Urinary bladder (tissue), 4 donors: ENCODE data around the gene C6orf58. TPM values are rescaled to one million over a fixed set of nuclear protein-coding genes. Genes with fewer than 3 reads are reported as not detected.

Source experiments
- DNase-seq: peaks from one replicate; pipeline ENCODE4 v3.0.0-alpha.2; 2015; ENCODE audit errors: extremely low spot score
- H3K27ac ChIP-seq: one replicate; pipeline ENCODE4 v1.5.1; 2013; ENCODE audit warnings: low read depth, mild to moderate bottlenecking, moderate library complexity
- H3K36me3 ChIP-seq: one replicate; pipeline ENCODE4 v1.6.1; 2013; ENCODE audit warnings: mild to moderate bottlenecking, moderate library complexity; ENCODE audit not compliant: insufficient read depth
- H3K4me1 ChIP-seq: one replicate; pipeline ENCODE4 v1.6.1; 2013; ENCODE audit warnings: mild to moderate bottlenecking, moderate library complexity; ENCODE audit not compliant: insufficient read depth
- H3K4me3 ChIP-seq: one replicate; pipeline ENCODE4 v1.5.1; 2013; ENCODE audit warnings: low read depth, low read length
- WGBS: extraction: QIAGEN DNeasy Blood & Tissue Kit; methylation state at CpG from one replicate; pipeline ENCODE4 v1.1.7; 2013; 5-methylcytosine and 5-hydroxymethylcytosine counted together
- polyA plus RNA-seq: library from polyadenylated mRNA; stranded (reverse); fragments of 200-250 nt; gene quantifications from one replicate; pipeline ENCODE4 v1.2.3, GENCODE V29; 2013
- total RNA-seq: library from RNA; depleted of rRNA; stranded (reverse); fragments of >200 nt; gene quantifications from one replicate; pipeline ENCODE4 v1.2.3, GENCODE V29; 2014
- donor health status: healthy with polysubstance abuse.
- donor health status: healthy.

Gene C6orf58
- total RNA-seq (not detected), polyA plus RNA-seq (not detected)

DNA sequence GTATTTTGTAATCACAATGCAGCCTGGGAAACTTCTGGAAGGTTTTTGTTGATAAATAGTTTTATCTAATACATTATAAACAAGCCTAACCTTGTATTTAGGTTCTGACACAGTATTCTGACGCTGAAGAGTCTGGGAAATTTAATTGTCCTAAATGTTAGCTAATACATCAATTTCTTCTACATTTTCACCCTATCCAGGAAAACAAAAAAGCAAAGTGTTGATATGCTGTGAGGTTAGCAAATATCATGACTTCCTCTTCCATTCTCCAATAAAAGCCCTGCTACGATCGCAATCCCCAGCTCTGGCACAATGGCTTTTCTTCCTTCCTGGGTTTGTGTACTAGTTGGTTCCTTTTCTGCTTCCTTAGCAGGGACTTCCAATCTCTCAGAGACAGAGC is at the start of gene C6orf58:
TSS of gene C6orf58 (plus strand) at position 301 of the 400 bp plus-strand sequence. CDS start at position 313, 12 bp downstream.
- Histone ChIP-seq H3K4me3 (no peak within 1 kb of the TSS), H3K36me3 (no peaks in the 10 kb centered on the region), H3K4me1 (no peaks in the 10 kb centered on the region), H3K27ac (no peak within 1 kb of the TSS)
- DNase-seq: no peak
- 39% methylated on average over 3 of the region's 3 CpGs for WGBS

DNA sequence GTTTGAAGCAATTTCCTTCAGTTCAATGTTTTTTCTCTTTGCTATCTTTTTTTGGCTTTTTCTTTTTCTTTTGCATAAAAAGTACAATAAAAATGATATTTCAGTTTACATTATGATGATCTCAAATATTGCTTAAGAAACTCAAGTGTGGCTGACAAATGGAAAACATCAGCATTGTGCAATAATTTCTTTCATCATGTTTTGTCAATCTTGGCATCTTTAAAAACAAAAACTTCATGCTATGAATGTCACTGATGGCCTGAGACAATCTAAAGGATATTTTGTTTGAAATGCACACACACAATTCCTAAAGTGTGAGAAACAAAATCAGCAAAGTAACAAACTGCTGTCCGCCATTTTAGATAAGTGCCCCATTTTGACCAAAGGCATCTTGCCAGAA is 44.0 kb upstream of the C6orf58 start:
- no peak for DNase-seq
- H3K4me3 ChIP-seq: no peak overlapping the region
- 95% methylated on average over 1 of the region's 1 CpG for WGBS
- no peak overlapping the region for H3K27ac ChIP-seq
- H3K4me1 ChIP-seq: no peaks in the 10 kb centered on the region
- no peaks in the 10 kb centered on the region for H3K36me3 ChIP-seq

DNA sequence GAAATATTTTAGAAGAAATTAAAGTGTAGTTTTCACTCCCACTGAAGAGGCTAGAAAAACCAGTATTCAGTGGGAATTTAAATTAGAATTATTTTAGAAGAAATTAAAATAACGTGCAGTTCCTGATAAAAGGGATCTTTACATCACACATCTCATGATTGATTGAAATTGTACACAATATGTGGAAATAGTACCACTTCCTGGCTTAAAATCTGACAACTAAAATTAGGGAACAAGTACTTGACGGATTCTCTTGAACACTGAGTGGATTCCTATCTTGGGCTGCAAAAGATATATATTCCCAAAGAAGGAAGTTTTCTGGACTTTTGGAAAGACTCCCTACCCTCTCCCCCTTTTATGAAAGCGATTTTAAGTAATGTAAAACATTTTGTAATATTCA is 43.2 kb upstream of the C6orf58 start:
- WGBS: 65% methylated on average over 3 of the region's 3 CpGs
- Histone ChIP-seq H3K36me3 (no peaks in the 10 kb centered on the region), H3K4me3 (no peak overlapping the region), H3K4me1 (no peaks in the 10 kb centered on the region), H3K27ac (no peak overlapping the region)
- DNase-seq: no peak

DNA sequence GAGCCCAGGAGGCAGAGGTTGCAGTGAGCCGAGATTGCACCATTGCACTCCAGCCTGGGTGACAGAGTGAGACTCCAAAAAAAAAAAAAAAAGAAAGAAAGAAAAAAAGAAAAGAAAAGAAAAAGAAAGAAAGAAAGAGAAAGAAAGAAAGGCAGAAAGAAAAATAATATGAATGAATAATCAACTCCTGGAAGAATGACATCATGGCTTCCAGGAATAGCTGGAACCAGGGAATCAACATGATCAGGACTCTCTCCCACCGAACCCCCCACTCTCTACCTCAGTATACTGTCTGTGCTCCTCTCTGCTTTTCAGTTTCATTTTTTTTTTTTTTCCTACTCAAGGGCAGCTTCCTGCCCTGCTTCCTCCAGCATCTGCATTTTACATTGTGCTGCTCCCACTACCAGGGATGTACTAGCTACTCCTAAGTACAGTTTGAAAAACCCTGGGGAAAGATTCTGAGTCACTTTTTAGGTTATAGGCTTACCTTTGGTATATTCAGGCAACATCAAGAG is 38.2 kb upstream of the C6orf58 start:
- H3K36me3 ChIP-seq: no peaks in the 10 kb centered on the region
- WGBS: 54% methylated on average over 2 of the region's 2 CpGs
- H3K27ac ChIP-seq: no peak overlapping the region
- H3K4me1 ChIP-seq: no peaks in the 10 kb centered on the region
- H3K4me3 ChIP-seq: no peak overlapping the region
- no peak for DNase-seq

DNA sequence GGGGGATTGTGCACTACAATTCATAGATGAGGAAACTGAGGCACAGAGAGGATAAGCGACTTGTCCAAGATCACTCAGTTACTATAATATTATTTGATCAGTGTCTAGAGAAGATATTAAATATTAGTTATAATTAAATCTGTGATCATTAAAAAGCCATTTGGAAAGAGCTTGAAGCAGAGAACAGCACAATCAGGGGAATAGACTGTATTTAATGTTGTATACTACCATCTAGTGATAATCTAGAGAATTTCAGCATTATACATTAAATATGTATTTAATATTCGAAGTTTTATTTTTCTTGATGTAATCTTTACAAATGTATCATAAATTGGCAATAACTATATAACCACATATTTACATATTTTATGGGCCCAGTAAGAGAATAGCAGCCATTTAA is 37.7 kb upstream of the C6orf58 start:
- 31% methylated on average over 2 of the region's 2 CpGs for WGBS
- Histone ChIP-seq H3K4me3 (no peak overlapping the region), H3K27ac (no peak overlapping the region), H3K4me1 (no peaks in the 10 kb centered on the region), H3K36me3 (no peaks in the 10 kb centered on the region)
- DNase-seq: no peak

DNA sequence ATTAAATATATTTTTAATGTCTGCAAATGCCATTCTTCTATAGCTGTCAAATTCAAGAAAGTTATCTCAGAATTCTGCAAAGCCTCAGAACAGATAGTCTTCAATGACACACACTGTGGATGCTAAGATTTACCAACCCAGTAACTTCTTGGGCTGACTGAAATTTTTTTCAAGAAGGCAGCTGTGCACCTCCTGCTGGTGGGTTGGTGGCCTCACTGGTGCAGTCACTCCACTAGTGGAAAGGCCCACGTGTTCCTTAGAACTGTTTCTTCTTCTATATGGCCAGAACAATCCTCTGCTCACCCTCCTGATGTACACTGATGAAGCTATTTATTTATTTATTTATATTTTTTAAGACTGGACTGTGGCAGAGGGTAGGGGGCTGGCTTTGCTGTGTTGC is 29.8 kb upstream of the C6orf58 start:
- Histone ChIP-seq H3K36me3 (no peaks in the 10 kb centered on the region), H3K4me3 (no peak overlapping the region), H3K27ac (no peak overlapping the region), H3K4me1 (no peaks in the 10 kb centered on the region)
- WGBS: 22% methylated on average over 1 of the region's 1 CpG
- DNase-seq: no peak

DNA sequence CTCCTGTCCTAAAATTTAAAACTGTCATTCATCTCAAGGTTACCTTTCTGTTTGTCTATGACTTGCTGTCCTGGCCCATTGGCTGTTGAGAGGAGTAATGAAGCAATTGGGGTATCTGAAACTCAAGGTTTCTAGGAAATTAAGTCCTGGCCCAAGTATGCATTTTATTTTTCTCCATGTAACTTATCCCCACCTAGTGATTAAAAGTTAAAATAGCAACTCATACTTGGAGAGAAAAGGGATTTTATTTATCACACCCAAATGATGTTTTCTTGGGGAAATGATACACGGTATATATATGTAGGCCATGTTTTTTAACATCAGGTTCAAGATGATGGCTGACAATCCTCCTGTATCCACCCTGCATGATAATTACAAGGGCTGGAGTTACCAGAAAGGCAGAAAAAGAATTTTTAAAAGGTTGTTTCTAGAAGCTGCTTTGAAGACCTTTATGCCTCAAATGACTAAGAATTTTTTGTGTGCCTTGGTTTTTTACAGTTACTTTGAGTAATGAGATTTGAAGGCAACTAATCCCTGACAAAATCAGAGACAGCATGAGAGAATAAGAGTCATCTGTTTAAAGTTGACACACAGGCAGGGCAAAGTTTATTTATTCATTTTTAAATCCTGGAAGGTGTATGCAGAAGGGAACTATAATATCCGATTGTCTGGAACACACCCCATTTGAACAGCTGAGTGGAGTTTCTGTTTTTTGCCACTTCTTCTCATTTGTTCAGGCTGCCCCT is 28.9 kb upstream of the C6orf58 start:
- no peaks in the 10 kb centered on the region for H3K4me1 ChIP-seq
- no peak overlapping the region for H3K4me3 ChIP-seq
- 44% methylated on average over 2 of the region's 2 CpGs for WGBS
- H3K27ac ChIP-seq: no peak overlapping the region
- no peak for DNase-seq
- H3K36me3 ChIP-seq: no peaks in the 10 kb centered on the region

DNA sequence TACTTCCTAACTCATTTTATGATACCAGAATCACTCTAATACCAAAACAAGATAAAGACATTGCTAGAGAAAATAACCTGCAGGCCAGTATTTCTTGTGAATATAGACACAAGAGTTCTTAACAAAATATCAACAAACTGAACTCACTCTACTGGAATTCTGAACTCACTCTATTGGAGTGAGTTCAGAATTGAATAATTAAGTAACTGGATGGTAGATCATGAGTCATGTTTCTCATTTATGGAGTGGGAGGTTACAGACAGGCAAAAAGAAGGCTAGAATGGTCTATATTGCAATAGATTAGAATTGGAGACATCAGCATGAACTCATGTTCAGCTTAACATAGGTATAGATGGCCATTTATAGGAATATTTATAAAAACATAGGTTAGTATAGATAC is 26.6 kb upstream of the C6orf58 start:
- no peaks in the 10 kb centered on the region for H3K36me3 ChIP-seq
- H3K4me3 ChIP-seq: no peak overlapping the region
- no peak for DNase-seq
- H3K27ac ChIP-seq: no peak overlapping the region
- no peaks in the 10 kb centered on the region for H3K4me1 ChIP-seq

DNA sequence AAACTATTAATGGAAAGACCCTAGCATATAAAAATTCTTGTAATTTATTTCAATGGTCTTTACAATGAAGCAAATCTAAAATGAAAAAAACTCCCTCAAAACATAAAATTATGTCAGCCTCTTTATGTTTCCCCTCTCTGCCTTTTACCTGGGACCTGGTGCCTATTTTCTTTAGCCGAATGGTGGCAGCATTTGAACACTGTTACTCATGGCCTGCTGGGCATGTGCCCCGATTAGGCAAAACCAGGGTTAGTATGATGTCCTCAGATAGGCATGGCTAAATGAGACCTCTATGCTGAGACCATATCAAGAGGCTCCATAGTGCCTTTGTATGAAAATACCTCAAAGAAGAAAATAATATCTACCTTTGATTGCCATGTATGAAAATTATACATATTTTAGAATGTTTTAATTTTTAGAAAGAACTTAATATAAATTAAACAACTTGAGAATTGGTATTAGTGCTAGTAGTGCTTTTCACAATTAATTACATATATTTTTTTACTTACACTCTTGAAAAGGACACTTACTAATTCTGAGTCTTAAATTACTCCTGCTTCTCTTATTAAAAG is 22.5 kb upstream of the C6orf58 start:
- Histone ChIP-seq H3K36me3 (no peaks in the 10 kb centered on the region), H3K27ac (no peak overlapping the region), H3K4me1 (no peaks in the 10 kb centered on the region), H3K4me3 (no peak overlapping the region)
- DNase-seq: no peak
- 29% methylated on average over 2 of the region's 2 CpGs for WGBS

DNA sequence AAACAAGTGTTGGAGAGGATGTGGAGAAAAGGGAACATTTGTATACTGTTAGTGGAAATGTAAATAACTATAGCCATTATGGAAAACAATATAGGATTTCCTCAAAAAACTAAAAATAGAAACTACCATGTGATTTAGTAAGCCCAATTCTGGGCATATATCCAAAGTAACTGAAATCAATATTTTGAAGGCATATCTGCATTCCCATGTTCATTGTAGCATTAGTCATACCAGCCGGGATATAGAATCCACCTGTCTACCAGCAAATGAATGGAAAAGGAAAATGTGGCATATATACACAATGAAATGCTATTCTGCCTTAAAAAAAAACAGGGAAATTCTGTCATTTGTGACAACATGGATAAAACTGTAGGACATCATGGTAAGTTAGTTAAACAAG is 15.3 kb upstream of the C6orf58 start:
- Histone ChIP-seq H3K4me1 (no peaks in the 10 kb centered on the region), H3K4me3 (no peak overlapping the region), H3K27ac (no peak overlapping the region), H3K36me3 (no peaks in the 10 kb centered on the region)
- DNase-seq: no peak
- 34% methylated on average over 1 of the region's 1 CpG for WGBS

DNA sequence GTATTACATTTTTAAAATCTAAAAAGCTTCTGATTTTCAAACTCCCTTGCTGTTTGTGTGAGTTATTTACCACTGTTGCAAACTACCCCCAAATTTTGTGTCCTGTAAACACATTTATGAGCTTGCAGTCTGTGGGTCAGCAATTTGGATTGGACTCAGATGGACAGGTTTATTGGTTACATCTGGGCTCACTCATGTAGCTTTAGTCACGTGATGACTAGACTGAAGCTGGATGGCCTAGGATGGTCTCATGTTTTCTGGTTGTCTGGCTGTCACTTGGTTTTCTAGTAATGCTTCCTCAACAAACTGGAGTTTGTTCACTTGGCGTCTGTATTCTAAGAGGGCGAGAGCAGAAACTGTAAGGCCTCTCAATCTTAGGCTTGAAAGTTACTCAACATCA is 12.2 kb upstream of the C6orf58 start:
- 61% methylated on average over 3 of the region's 3 CpGs for WGBS
- DNase-seq: no peak
- H3K36me3 ChIP-seq: no peaks in the 10 kb centered on the region
- no peaks in the 10 kb centered on the region for H3K4me1 ChIP-seq
- H3K27ac ChIP-seq: no peak overlapping the region
- H3K4me3 ChIP-seq: no peak overlapping the region

DNA sequence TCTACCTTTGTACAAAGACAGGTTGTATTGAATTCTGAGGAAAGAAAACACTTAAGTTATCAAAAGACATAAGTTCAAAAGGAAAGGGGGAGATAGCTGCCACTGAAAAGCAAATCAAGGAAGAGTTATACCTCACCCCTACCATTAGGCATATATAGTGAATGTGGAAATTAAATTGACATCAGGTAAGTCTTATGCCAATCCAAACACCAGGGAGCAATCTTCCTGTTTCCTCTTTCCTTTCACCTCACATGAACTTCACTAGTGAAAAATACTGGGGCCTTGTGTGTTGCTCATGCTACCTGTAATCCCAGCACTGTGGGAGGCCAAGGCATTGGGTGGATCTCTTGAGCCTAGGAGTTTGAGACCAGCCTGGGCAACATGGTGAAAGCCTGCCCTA is 10.9 kb upstream of the C6orf58 start:
- DNase-seq: no peak
- Histone ChIP-seq H3K4me3 (no peak overlapping the region), H3K36me3 (no peaks in the 10 kb centered on the region), H3K4me1 (no peaks in the 10 kb centered on the region), H3K27ac (no peak overlapping the region)

DNA sequence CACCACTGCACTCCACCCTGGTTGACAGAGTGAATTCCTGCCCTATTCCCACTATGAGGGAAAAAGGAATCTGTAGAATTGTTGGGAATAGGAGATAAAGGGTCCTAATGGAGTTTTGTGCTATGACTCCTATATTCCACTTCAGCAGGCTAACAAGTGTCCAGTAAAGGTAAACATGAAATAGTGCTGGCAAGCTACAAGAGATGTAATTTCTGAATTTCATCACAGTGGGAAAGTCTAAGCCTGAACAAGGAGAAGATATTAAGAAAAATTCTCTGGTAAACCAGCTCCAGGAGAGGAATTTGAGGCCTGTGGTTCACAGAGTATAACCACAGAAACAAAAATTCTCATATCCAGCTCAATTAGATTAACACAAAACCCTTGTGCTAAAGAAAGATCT is 10.3 kb upstream of the C6orf58 start:
- no peak for DNase-seq
- Histone ChIP-seq H3K4me3 (no peak overlapping the region), H3K4me1 (no peaks in the 10 kb centered on the region), H3K27ac (no peak overlapping the region), H3K36me3 (no peaks in the 10 kb centered on the region)

DNA sequence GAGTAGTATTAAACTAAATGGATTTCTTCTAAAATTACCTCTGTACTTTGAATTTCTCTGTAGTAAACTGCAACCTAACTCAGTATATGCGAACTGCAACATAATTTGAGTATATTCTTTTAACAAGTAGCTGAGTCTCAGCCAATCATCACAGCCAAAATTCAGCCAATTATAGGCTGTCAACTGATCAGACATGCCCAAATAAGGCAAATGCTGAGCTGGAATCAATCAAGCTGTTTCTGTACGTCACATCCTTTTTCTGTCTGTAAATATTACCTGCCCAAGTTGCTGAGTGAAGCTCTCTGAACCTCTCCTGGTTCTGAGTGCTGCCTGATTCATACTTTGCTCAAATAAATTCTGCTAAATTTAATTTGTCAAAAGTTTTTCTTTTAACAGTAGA is 9.5 kb upstream of the C6orf58 start:
- Histone ChIP-seq H3K27ac (no peak overlapping the region), H3K4me3 (no peak overlapping the region), H3K4me1 (no peaks in the 10 kb centered on the region), H3K36me3 (no peaks in the 10 kb centered on the region)
- 50% methylated on average over 2 of the region's 2 CpGs for WGBS
- no peak for DNase-seq
